NCI-H1092 (cell line): ENCODE measurements around the gene ERG.

Experiments
- DNase-seq: peaks from one replicate; lab custom pipeline; 2025; lab: John Stamatoyannopoulos, UW

ERG gene

DNA sequence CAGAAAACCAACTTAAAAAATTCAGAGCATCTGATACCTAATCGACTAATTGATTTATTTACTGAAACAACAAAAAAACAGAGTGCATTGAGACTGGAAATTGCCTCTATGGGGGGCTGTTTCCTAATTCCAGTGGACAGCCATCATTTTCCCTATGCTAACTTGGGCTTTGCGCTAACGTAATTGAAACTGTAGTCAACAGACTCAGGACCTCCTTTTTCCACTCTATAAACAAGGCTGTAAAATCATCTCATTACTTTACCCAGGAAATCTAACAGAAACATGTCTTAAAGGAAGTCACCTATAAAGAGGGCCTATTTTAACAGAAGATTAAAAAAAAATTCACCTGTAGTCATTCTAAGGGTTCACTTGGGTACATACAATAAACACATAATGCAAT is 2.1 kb downstream of the ERG start:
- DNase-seq = no peak

DNA sequence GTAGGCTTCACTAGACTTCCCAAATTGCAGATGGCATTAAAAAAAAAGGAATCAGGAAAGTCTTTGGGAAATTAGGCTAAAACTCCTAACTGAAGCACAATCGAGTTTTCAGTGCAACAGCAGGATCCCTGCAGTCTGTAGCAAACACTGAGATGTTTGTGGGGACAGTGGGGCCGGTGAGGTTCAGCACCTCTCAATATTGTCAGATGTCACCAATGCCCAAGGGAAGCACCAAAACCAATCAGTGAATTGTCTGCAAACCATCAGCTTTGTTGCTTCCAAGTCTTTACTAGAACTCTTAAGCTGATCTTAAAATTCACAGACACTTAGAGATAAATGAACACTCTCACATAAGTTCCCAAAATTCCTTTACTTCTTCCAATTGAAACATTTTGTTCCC is 2.6 kb downstream of the ERG start:
- no peak for DNase-seq

- DNase-seq = no peak
These were observed 3.0 kb downstream of the ERG start for GRCh38 chr21:38495242-38495641.

GRCh38 chr21:38494703-38495102 is 3.6 kb downstream of the ERG start:
- DNase-seq = no peak

GRCh38 chr21:38494251-38494642 is 4.0 kb downstream of the ERG start:
- DNase-seq = no peak

GRCh38 chr21:38493549-38494250 is 4.6 kb downstream of the ERG start:
- no peak for DNase-seq

DNA sequence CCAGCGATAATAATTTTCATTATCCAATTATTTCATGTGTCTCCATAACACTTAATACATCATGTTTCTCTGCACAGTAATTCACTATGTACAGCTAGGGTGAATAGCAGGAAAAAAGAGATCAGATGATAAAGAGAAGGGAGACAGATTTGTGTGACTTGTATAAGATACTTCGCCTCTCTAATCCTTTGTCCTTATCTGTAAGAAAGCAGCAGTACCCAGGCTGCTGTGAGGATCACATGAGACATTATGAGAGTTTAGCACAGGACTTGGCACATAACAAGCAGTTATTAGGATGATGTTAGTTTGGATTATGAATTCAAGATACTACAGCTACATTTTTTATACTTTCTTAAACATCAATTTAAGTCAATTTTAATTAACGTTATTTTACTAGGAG is 6.3 kb downstream of the ERG start:
- no peak for DNase-seq

DNA sequence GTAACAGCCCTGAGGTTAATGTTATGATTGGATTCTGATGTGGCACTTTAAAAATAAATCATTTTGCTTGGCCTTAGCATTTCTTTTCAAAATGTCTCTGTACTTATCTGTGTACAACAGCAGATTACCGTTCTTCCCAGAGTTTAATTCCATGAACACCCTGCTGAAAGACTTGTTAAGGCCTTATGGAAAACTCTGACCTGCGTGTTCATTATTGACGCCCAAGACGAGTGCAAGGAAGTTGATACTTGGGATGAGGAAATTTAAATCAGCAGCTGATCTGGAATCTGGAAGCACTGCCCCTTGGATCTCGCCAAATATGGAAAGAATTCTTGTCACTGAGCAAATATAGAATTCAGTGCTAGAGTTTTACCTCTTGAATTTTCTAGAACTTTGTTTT is 6.7 kb downstream of the ERG start:
- DNase-seq = no peak

GRCh38 chr21:38490411-38491020 is 7.8 kb downstream of the ERG start:
- no peak for DNase-seq

DNA sequence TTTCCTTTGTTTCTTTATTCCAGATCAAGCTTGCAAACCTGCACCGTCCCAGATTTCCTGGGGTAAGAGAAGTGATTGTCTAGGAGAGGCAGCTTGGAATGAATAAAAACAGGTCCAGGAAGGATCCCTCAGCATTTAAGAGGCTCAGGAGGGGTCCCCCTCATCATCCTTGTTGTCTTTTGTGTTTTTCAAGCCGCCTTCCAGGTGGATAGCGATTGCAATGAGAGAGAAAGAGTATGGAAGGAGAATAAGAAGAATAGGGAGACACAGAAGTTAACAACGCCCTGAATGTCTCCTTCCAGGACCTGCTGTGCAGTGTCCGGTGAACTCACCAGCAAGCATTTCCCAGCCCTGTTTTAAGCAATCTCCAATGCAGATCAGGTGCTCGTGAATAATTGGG is 8.5 kb downstream of the ERG start:
- no peak for DNase-seq

GRCh38 chr21:38489271-38489652 is 9.0 kb downstream of the ERG start:
- no peak for DNase-seq

GRCh38 chr21:38488640-38489270 is 9.5 kb downstream of the ERG start:
- no peak for DNase-seq

GRCh38 chr21:38487901-38488639 is 10.2 kb downstream of the ERG start:
- DNase-seq = peak; percentile 64

DNA sequence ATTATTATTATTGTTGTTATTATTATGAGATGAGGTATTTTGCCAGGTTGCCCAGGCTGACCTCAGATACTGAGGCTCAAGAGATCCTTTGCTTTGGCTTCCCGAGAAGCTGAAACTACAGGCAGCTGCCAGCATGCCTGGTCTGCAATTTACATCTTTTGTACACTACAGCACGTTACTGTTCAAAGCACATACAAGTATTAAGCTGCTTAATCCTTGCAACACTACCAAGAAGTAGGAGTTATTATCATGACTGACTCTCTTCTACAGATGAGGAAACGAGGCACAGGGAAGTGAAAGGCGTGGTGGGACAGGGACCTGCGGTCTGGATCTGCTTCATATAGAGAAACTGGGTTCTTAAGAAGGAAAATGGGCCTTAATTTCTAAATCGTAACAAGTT is 11.6 kb downstream of the ERG start:
- DNase-seq = no peak

DNA sequence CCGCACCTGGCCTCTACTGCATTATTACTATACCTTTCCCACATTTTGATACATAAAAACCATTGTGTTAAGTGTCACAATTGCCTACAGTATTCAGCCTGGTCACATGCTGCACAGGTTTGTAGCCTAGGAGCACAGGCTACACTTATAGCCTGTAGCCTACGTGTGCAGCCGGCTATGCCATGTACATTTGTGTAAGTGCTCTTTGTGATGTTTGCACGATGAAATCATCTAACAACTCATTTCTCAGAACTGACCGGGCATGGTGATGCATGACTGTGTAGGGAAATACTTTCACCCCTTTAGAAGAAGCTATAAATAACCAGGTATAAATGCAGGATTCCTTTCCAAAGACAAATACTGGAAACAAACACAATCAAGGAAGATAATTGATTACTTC is 12.1 kb downstream of the ERG start:
- DNase-seq = no peak

GRCh38 chr21:38479641-38480525 is 18.4 kb downstream of the ERG start:
- no peak for DNase-seq

DNA sequence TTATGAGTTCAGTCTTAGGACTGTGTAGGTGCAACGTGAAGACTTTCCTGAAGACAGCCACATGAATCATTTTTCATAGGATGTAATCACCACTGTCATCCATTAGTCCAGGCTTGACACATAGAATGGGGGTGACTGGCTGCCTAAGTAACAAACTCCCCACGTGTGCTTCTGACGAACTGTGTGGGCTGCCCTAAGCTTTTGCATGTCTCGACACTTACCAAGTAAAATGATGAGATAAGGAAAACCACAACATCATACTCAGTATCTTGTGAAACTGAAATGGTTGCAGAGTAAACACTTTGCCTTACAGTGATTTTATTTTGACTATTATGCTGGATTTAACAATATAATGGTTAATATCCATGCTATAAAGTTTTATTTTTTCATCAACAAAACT is 19.5 kb downstream of the ERG start:
- no peak for DNase-seq

DNA sequence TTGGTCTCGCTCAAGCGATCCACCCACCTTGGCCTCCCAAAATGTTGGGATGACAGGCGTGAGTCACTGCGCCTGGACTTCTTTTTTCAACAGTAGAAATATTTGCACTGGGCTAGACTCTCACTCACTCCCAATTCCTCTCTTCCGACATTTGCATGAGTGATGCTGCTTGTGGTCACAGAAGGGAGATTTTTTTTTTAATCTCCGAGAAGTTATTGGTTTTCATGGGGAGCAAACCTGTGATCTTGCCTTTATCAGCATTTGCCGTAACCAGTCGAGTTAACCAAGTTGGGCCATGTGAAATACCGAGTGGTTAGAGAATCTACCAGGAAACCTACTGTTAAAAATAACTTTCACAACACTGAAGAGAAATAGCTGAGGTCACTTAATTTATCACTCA is 21.1 kb downstream of the ERG start:
- no peak for DNase-seq

- no peak for DNase-seq
These were observed 21.9 kb downstream of the ERG start for GRCh38 chr21:38476385-38476784.

DNA sequence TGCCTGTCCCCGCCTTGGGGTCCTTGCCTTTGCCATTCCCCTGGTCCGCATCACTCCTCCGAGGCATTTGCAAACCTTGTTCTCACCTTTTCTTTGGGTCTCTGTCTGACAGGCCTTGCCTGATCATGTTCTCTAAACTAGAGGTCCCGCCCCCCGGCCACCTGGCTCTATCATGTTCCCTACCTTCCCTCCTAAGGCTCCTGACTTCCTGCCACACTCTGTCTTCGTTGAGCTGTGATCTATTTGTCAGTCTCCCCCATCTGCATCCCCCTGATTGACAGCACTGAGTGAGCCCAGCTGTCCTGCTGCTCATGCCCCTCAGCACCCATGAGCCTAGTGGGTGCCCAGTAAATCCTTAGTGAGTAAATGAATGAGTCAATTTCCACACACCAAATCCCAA is 22.8 kb downstream of the ERG start:
- no peak for DNase-seq

GRCh38 chr21:38474796-38475195 is 23.5 kb downstream of the ERG start:
- DNase-seq = no peak

DNA sequence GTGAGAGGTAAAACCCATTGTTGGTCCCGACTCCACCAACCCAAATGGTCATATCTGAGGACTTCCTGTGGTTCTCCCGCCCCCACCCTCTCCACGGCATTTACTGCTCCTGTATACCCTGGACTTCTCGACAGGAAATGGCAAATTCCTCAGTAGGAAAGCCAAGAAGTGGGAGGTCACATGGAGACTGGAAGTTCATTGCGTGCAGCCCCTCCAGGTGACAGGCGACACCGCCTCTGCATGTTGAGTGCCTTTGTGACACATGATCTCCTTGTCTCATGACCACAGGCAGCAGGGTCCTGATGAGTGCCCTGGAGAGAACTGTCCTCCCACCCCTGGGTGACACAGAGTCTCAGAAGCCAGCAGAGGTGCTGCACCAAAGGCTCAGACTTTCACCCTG is 24.2 kb downstream of the ERG start:
- no peak for DNase-seq
